A172 (cell line): ENCODE measurements around the gene LOXL4. TPM values are rescaled to one million over a fixed set of nuclear protein-coding genes. Genes with fewer than 3 reads are reported as not detected.

Experiments used
- DNase-seq: peaks from one replicate; pipeline ENCODE4 v3.0.0-alpha.2; 2015; ENCODE audit warnings: low spot score
- total RNA-seq: library from RNA; depleted of rRNA; stranded (reverse); fragments of >200 nt; shearing (Covaris generic); gene quantifications from 2 replicates; pipeline ENCODE4 v1.2.3, GENCODE V29; 2014

LOXL4 gene
- total RNA-seq, 1 experiment from 2014 or later, result 15.4 TPM

GRCh38 chr10:98264378-98265065 is 3.5 kb downstream of the LOXL4 start:
- no peak for DNase-seq

- no peak for DNase-seq
Measured at GRCh38 chr10:98263088-98263487, 4.9 kb downstream of the LOXL4 start.

GRCh38 chr10:98262571-98262970 is 5.4 kb downstream of the LOXL4 start:
- peak; percentile 28 for DNase-seq

GRCh38 chr10:98261436-98262277 is 6.3 kb downstream of the LOXL4 start:
- DNase-seq, result no peak

GRCh38 chr10:98260752-98261151 is 7.2 kb downstream of the LOXL4 start:
- DNase-seq, result no peak

GRCh38 chr10:98260350-98260749 is 7.6 kb downstream of the LOXL4 start:
- no peak for DNase-seq

GRCh38 chr10:98259606-98260315 is 8.2 kb downstream of the LOXL4 start:
- peak; percentile 28 for DNase-seq

GRCh38 chr10:98258683-98259454 is 9.1 kb downstream of the LOXL4 start:
- DNase-seq, result peak; percentile 81

- no peak for DNase-seq
Measured at GRCh38 chr10:98257961-98258360, 10.0 kb downstream of the LOXL4 start.

GRCh38 chr10:98257198-98257597 is 10.8 kb downstream of the LOXL4 start:
- DNase-seq, result no peak

- no peak for DNase-seq
Measured at GRCh38 chr10:98256692-98257091, 11.3 kb downstream of the LOXL4 start.

- no peak for DNase-seq
Measured at GRCh38 chr10:98255146-98255877, 12.7 kb downstream of the LOXL4 start.

- DNase-seq, result no peak
Measured at GRCh38 chr10:98254234-98254974, 13.6 kb downstream of the LOXL4 start.

- DNase-seq, result no peak
Measured at GRCh38 chr10:98253499-98253898, 14.5 kb downstream of the LOXL4 start.

- no peak for DNase-seq
Measured at GRCh38 chr10:98252464-98252863, 15.5 kb downstream of the LOXL4 start.

- DNase-seq, result no peak
Measured at GRCh38 chr10:98251399-98251798, 16.6 kb downstream of the LOXL4 start.

GRCh38 chr10:98249134-98249533 is 18.9 kb downstream of the LOXL4 start:
- DNase-seq, result no peak

- no peak for DNase-seq
Measured at GRCh38 chr10:98248018-98248417, 20.0 kb downstream of the LOXL4 start.

- DNase-seq, result no peak
Measured at GRCh38 chr10:98246911-98247805, 20.8 kb downstream of the LOXL4 start.
